ENCODE results near the gene CPNE5. TPM values are rescaled to one million over a fixed set of nuclear protein-coding genes. Genes with fewer than 3 reads are reported as not detected.
A peak's percentile ranks its signal among the peaks of the same experiment; 100 is the strongest.

Gene CPNE5
- total and polyA plus RNA-seq, 9 donors: 1.4 to 22.1 (median 6.2) TPM

GRCh38 chr6:36873612-36874442 is 34.6 kb upstream of the CPNE5 start:
- peak in 2 of 5 donors; percentile 50 to 54 for DNase-seq
- TF ChIP-seq, protein P1, sequence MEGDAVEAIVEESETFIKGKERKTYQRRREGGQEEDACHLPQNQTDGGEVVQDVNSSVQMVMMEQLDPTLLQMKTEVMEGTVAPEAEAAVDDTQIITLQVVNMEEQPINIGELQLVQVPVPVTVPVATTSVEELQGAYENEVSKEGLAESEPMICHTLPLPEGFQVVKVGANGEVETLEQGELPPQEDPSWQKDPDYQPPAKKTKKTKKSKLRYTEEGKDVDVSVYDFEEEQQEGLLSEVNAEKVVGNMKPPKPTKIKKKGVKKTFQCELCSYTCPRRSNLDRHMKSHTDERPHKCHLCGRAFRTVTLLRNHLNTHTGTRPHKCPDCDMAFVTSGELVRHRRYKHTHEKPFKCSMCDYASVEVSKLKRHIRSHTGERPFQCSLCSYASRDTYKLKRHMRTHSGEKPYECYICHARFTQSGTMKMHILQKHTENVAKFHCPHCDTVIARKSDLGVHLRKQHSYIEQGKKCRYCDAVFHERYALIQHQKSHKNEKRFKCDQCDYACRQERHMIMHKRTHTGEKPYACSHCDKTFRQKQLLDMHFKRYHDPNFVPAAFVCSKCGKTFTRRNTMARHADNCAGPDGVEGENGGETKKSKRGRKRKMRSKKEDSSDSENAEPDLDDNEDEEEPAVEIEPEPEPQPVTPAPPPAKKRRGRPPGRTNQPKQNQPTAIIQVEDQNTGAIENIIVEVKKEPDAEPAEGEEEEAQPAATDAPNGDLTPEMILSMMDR (IDR thresholded peaks at IDR 0.05): no peak
- TF ChIP-seq POLR2A (IDR thresholded peaks at IDR 0.05): no peak
- no peak for TF ChIP-seq EP300 (IDR thresholded peaks at IDR 0.05)
- peak overlapping the region in 1 of 2 donors; percentile 80 for H3K27ac ChIP-seq
- peaks cover 3% of the 10 kb centered on the region for H3K4me1 ChIP-seq (ENCODE audit: insufficient read depth)
- H3K36me3 ChIP-seq: no peaks in the 10 kb centered on the region
- H3K4me3 ChIP-seq: peak overlapping the region; percentile 60
- intact Hi-C loops (cut with DNase I): no loop called here
- 7 to 8% (median 7%) methylated on average over 11 of the region's 11 CpGs for WGBS, 3 donors
- H3K27me3 ChIP-seq: no peaks in the 10 kb centered on the region
- H3K9me3 ChIP-seq: no peaks in the 10 kb centered on the region

- no peak for DNase-seq
- no peaks in the 10 kb centered on the region for H3K27me3 ChIP-seq
- WGBS, 3 donors: 93 to 100% (median 97%) methylated on average over 1 of the region's 1 CpG
- H3K27ac ChIP-seq: no peak overlapping the region
- peaks cover 3% of the 10 kb centered on the region for H3K4me1 ChIP-seq (ENCODE audit: insufficient read depth)
- TF ChIP-seq EP300 (IDR thresholded peaks at IDR 0.05): no peak
- H3K4me3 ChIP-seq: no peak overlapping the region
- intact Hi-C loops (cut with DNase I): no loop called here
- H3K9me3 ChIP-seq: no peaks in the 10 kb centered on the region
- H3K36me3 ChIP-seq: no peaks in the 10 kb centered on the region
These were observed 33.9 kb upstream of the CPNE5 start for GRCh38 chr6:36873115-36873514.

DNA sequence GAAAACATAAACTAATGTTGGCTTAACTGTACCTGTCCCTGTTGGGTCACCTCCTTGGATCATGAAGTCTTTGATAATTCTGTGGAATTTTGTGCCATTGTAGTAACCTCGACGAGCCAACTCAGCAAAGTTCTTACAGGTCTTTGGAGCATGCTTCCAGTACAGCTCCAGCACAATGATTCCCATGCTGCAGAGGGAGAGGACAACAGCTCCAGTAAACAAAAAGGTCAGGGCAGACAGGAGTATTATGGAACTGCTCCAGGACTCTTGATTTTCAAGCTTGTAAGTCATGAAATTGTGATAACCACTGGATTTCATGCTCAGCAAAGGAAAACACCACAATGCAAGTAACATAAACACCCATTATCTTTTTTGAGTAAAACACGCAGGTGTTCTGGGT is 32.4 kb upstream of the CPNE5 start:
- H3K9me3 ChIP-seq: no peaks in the 10 kb centered on the region
- H3K4me3 ChIP-seq: no peak overlapping the region
- H3K36me3 ChIP-seq: no peaks in the 10 kb centered on the region
- DNase-seq: no peak
- peaks cover 3% of the 10 kb centered on the region for H3K4me1 ChIP-seq (ENCODE audit: insufficient read depth)
- H3K27me3 ChIP-seq: no peaks in the 10 kb centered on the region
- TF ChIP-seq POLR2A (IDR thresholded peaks at IDR 0.05): no peak
- TF ChIP-seq, protein P1 (IDR thresholded peaks at IDR 0.05): no peak
- no peak for TF ChIP-seq EP300 (IDR thresholded peaks at IDR 0.05)
- intact Hi-C loops (cut with DNase I): no loop called here
- no peak overlapping the region for H3K27ac ChIP-seq
- WGBS, 3 donors: 77 to 87% (median 86%) methylated on average over 3 of the region's 3 CpGs

DNA sequence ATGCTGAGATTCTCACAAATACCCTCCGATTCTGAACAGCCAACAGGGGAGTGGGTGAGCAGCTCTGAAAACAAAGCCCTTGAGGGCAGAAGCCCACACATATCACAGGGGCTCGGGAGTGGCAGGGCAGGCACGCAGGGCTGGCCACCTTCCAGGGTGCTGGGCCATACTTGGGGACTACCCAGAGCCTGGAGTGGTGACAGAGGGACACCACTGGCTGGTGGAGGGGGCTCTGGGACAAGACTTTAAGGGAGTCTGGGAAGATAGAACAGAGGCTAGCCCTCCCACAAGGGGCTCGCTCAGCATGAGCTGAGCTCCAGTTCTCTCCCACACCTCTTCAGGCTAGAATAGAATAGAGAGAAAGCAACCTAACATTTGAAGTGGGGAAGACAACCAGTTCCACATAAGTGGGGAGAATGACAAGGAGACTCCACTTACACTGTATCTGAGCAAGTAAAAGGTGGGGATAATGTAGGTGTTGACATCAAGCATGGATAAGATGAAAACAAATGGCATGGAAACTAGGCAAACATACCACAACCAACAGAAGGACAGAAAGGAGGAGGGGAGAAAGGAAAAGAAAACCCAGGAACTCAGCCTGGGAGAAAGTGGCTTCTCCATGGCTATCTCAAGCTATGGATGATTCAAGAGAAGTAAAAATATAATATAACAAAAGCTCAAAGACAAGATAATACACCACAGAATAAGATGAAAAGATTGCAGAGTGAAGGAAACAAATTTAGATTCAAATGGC is 28.4 kb upstream of the CPNE5 start:
- DNase-seq: no peak
- intact Hi-C loops (cut with DNase I): no loop called here
- H3K27me3 ChIP-seq: no peaks in the 10 kb centered on the region
- no peaks in the 10 kb centered on the region for H3K9me3 ChIP-seq
- H3K27ac ChIP-seq: no peak overlapping the region
- TF ChIP-seq, protein P1 (IDR thresholded peaks at IDR 0.05): no peak
- TF ChIP-seq POLR2A (IDR thresholded peaks at IDR 0.05): no peak
- no peak for TF ChIP-seq EP300 (IDR thresholded peaks at IDR 0.05)
- no peaks in the 10 kb centered on the region for H3K36me3 ChIP-seq
- no peak overlapping the region for H3K4me3 ChIP-seq
- no peaks in the 10 kb centered on the region for H3K4me1 ChIP-seq (ENCODE audit: insufficient read depth)
- 80 to 90% (median 84%) methylated on average over 4 of the region's 4 CpGs for WGBS, 3 donors

Measured in ovary (tissue), 9 donors.